NCI-H82 (cell line): ENCODE measurements around the gene UNC13B.

Experiments used
- DNase-seq: peaks from one replicate; lab custom pipeline; 2025; lab: John Stamatoyannopoulos, UW

Gene UNC13B

GRCh38 chr9:35277628-35278359, 116.0 kb downstream of the UNC13B start:
- DNase-seq: peak; percentile 0

DNA sequence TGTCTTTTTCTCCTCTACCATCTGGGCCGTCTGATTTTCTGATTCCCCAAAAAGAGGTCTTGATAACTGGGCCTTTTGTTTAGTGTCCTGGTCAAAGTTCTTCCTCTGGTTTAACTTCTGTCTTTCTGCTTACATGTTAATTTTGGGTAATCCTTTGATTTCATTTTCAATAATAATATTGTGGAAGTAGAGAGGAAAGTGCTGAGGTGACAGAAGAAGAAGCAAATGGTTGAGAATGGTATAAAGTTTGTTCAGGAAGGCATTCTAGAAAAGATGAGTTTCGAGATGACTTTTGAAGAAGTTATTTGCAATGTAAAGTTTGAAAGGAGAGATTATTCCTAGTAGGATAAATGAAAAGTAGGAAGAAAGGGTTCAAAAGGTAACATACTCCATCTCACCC, 118.1 kb downstream of the UNC13B start:
- no peak for DNase-seq

DNA sequence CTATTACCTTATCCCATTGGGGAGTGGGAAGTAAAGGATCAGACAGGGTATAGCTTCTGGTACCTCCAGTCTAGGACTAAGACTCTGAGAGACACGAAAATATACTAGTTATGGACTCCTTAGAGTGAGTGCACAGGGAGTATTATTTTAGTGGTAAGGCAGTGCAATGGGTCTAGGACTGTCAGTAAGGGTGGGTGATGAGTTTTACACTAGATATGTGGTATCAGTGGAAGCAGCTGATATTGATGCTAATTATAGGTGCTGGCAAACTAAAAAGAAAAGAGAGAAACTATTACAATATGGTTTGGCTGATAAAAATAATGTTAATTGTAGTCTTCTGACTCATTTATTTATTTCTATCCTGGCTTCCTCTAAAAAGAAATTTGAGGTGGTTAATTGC, 118.6 kb downstream of the UNC13B start:
- no peak for DNase-seq

DNA sequence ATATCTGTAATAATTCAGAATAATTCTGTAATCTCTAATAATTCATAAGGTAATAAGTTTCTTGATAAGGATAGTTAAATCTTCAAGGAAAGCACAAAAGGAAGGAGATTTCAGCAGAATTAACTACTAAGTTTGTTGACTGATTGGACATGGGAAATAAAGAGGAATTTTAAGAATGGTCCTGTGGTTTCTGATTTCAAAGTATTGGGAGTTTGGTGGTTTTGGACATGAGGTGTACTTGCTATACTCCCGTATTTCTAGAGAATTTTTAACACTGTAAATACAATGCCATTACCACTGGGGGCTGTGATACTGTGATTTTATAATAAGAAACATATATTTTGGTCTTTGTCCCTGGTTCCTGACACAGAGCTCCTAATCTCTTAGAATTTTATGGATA, 123.9 kb downstream of the UNC13B start:
- no peak for DNase-seq

GRCh38 chr9:35286381-35286780, 124.6 kb downstream of the UNC13B start:
- DNase-seq: no peak

DNA sequence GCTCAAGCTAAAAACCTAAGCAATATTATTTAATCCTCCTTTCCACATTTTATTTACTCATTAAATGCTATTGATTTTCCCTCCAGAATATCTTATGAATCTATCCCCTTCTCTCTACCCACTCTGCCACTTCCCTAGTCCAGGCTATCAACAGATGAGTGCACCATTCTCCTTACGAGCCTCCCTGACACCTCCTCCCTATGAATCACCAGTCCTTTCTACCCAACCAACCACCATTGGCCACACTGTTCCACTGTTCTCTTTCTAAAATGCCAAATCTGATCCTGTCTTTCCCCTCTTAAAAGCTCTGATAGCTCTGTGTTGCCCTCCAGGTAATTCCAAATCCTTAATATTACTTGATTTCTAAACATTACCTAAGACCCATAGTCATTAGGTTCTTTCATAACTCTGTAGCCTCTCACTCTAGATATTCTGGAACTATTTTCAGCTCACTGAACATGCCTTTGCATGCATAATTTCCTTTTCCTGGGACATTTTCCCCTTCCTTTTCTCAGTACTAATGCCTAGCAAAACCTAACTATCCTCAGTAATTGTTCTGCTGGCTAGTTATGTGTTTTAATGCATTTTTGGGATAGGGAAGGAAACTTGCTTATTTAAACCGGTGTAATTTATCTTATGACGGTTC, 126.3 kb downstream of the UNC13B start:
- no peak for DNase-seq

DNA sequence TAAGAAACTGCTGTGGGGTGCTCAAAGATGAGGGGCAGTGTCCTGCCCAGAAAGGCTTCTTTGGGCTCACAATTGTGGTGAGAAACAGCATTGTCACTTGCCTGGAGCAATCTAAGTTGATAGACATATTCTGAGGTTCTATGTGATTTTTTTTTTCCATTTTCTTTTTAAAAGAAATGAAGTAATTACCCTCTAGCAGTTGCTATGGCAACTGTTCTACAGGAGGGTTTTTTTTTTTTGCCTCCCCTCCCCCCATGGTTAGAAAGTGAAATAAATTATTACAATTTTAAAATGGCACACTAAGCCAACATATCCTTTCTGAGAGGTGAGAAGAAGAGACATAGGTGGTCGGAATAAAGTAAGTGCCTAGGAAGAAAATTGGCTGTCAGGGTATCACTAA, 127.0 kb downstream of the UNC13B start:
- DNase-seq: no peak

DNA sequence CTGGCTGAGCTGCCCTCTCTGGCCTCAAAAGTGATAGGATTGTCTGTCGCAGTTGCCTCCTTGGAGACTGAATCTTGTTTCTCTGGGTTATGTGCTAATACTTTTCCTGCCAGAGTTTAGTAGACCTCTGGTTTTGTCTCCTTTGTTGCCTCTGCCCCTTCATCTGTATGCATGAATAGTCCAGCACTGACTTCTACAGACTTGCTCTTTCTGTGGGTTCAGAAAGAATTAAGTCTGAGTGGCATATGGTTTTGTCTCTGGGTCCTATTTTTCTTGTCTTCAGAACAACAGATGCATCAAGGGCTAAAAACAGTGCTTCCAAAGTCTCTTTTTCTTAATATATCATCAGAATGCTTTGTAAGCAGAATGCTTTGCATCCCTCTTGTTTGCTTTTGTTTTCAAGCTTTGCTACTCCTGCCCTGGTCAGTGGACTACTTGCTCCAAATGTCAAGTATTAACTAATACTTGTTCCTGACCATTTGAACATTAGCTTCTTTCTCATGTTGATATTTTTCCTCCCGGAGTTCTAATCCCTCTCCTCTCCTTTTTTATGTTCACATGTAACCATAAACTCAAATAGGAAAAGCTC, 131.7 kb downstream of the UNC13B start:
- no peak for DNase-seq

DNA sequence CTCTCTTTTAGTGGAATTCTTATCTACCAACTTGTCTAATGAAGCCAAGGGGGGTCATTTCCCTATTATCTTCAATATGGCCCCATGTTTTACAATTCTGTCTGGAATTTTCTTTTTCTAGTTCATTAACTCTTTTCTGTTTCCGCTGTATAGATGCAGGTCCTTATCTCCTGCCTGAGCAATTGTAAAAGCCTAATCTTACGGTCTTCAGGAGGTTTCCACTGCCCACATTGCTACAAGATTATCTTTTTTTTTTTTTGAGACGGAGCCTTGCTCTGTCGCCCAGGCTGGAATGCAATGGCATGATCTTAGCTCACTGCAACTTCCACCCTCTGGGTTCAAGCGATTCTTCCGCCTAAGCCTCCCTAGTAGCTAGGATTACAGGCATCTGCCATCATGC, 132.3 kb downstream of the UNC13B start:
- DNase-seq: no peak

- DNase-seq: no peak
Observed at GRCh38 chr9:35294556-35294955, 132.7 kb downstream of the UNC13B start.

GRCh38 chr9:35295369-35296036, 133.7 kb downstream of the UNC13B start:
- no peak for DNase-seq

DNA sequence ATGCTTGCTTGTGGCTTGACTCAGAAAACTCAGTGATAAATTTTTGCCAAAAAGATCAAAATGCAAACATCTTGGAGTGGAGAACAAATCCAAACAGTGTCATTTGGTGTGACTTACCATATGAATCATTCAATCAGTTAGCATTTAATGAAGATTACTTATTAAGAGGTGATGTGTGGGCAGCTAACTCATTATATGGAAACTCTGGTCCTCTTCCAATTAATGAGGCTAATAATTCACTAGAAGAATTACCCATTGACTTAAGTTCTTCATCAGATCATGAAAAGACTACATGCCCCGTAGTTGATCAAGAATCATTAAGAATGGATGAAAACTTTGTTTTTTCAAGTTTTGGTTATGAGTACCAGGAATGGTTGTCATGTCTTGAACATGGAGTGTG, 141.8 kb downstream of the UNC13B start:
- DNase-seq: no peak

DNA sequence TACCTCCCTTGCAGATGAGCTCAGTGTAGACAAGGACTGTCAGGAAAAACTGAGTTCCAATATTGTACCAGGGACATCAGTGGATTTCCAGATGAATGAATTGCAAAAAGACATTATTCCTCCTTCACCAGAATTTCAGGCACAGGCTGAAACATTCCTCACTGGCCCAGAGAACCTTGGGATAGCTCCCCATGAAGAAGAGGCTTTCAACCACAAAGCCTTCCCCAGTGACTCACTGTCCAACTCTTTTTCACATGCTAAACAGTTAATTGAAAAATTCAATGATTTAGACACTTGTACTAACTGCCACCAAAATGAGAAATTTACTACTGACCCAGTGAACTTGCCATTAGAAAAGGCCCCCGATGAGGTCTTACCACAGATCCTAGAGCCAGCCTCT, 144.5 kb downstream of the UNC13B start:
- DNase-seq: no peak

DNA sequence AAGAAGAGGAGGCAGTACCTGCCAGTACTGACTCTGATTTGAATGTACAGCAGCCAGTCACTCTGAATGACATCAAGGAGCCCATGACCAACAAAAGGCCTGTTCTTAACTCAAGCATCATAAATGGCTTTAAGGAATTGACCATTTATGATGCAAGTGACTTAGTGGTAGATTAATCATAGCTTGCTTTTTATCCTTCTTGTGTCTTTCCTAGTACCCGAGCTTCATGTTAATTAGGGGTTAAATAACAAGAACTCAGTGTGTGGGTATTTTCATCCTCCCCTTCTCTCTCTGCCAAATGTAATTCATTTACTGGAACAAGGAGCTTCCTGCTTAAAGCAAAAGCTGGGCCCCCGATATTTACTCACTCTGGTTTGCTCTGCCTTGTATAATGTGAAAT, 146.5 kb downstream of the UNC13B start:
- no peak for DNase-seq

GRCh38 chr9:35311891-35312639, 150.3 kb downstream of the UNC13B start:
- no peak for DNase-seq

- DNase-seq: no peak
Observed at GRCh38 chr9:35313460-35313859, 151.7 kb downstream of the UNC13B start.

- peak; percentile 29 for DNase-seq
Observed at GRCh38 chr9:35313916-35314315, 152.1 kb downstream of the UNC13B start.

- no peak for DNase-seq
Observed at GRCh38 chr9:35318741-35319140, 156.9 kb downstream of the UNC13B start.

- DNase-seq: no peak
Observed at GRCh38 chr9:35322075-35322885, 160.5 kb downstream of the UNC13B start.

GRCh38 chr9:35324966-35325365, 163.2 kb downstream of the UNC13B start:
- no peak for DNase-seq

GRCh38 chr9:35333551-35333950, 171.7 kb downstream of the UNC13B start:
- no peak for DNase-seq
